ENCODE results near the gene APOC1.

GRCh38 chr19:44893332-44894051 lies 20.9 kb upstream of the APOC1 start:
- TF ChIP-seq CTCF (conservative IDR thresholded peaks at IDR 0.05; ENCODE audit: low read length), result no peak
- TF ChIP-seq EZH2phosphoT487 (IDR thresholded peaks at IDR 0.05; ENCODE audit: borderline replicate concordance), result no peak

Data from Loucy (cell line).